ENCODE results near the gene SERPINA12. TPM values are rescaled to one million over a fixed set of nuclear protein-coding genes. Genes with fewer than 3 reads are reported as not detected.

SERPINA12 gene
- polyA plus RNA-seq, 1 donor (not counting 4 experiments of a cell fraction or from before 2014, with no cell fraction given): 0.26 TPM

DNA sequence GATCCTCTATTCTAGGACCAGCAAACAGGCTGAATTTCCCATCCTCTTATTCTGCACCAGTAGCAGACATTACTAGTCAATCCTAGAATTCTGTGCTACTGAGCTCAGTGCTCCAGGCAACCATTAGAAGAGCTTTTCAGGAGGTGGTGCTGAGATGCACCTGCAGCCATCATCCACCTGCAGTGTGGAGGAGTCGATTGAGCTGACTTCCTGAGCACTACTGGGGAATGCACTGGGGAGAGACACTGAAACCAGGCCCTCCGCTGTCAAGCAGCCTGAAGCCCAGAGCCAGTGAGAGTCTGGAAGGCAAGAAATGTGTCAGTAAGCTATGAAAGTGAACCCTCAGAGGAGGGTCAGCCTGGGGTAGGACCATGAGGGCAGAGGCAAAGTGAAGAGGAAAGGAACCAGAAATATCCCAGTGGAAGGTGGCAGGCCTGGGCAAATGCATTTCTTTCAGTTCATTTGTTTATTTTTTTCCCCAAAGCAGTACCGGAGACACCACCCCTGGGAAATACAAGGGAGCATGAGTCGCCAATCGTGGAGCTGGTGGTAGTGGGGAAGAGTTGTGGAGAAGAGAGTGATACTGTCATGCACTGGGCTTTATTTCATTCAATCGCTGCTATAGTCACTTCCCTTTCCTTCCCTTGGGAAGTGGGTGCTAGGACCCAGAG, 28.9 kb upstream of the SERPINA12 start:
- H3K9me1 ChIP-seq (ENCODE audit: control insufficient read depth, extremely low read depth, insufficient read depth, low read length): no peaks in the 10 kb centered on the region
- no peak overlapping the region for H3K9ac ChIP-seq (ENCODE audit: control insufficient read depth, extremely low read depth, insufficient read depth, low read length)
- TF ChIP-seq, protein P1, sequence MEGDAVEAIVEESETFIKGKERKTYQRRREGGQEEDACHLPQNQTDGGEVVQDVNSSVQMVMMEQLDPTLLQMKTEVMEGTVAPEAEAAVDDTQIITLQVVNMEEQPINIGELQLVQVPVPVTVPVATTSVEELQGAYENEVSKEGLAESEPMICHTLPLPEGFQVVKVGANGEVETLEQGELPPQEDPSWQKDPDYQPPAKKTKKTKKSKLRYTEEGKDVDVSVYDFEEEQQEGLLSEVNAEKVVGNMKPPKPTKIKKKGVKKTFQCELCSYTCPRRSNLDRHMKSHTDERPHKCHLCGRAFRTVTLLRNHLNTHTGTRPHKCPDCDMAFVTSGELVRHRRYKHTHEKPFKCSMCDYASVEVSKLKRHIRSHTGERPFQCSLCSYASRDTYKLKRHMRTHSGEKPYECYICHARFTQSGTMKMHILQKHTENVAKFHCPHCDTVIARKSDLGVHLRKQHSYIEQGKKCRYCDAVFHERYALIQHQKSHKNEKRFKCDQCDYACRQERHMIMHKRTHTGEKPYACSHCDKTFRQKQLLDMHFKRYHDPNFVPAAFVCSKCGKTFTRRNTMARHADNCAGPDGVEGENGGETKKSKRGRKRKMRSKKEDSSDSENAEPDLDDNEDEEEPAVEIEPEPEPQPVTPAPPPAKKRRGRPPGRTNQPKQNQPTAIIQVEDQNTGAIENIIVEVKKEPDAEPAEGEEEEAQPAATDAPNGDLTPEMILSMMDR (optimal IDR thresholded peaks at IDR 0.05 in 1 of 3, IDR thresholded peaks at IDR 0.05 in 1 of 3, conservative IDR thresholded peaks at IDR 0.05 in 1 of 3; ENCODE audit: extremely low read depth in 1 of 3, insufficient read depth in 2 of 3, low read length in 3 of 3): no peak
- no peak for TF ChIP-seq EZH2 (IDR thresholded peaks at IDR 0.05; ENCODE audit: low read length)
- H3K4me1 ChIP-seq (ENCODE audit: control insufficient read depth, extremely low read depth, insufficient read depth, low read length): peaks cover 15% of the 10 kb centered on the region
- no peaks in the 10 kb centered on the region for H3K36me3 ChIP-seq (ENCODE audit: control insufficient read depth in 2 of 2, extremely low read depth in 1 of 2, insufficient read depth in 2 of 2, low read length in 2 of 2)
- no peak overlapping the region for H3K4me3 ChIP-seq (ENCODE audit: control insufficient read depth in 2 of 3, extremely low read depth in 1 of 3, insufficient read depth in 2 of 3, low read depth in 1 of 3, low read length in 3 of 3)
- no peak for DNase-seq (ENCODE audit: low read depth, low spot score)
- H2AFZ ChIP-seq (ENCODE audit: control insufficient read depth, low read length): no peak overlapping the region
- no peak overlapping the region for H3K4me2 ChIP-seq (ENCODE audit: control insufficient read depth, extremely low read depth, insufficient read depth, low read depth, low read length)
- no peaks in the 10 kb centered on the region for H3K79me2 ChIP-seq (ENCODE audit: control insufficient read depth, insufficient read depth, low read length)
- dilution Hi-C loops (cut with MboI; ENCODE audit: extremely low pct_ligation_motif_present, low sequenced_read_pairs): no loop called here
- H3K9me3 ChIP-seq (ENCODE audit: control insufficient read depth, low read depth, low read length): no peaks in the 10 kb centered on the region
- FAIRE-seq: no peak
- H3K27me3 ChIP-seq (ENCODE audit: control insufficient read depth, extremely low read depth, insufficient read depth, low read length): no peaks in the 10 kb centered on the region
- H3K27ac ChIP-seq (ENCODE audit: control insufficient read depth, insufficient read depth, low read length): no peak overlapping the region
- no peaks in the 10 kb centered on the region for H4K20me1 ChIP-seq (ENCODE audit: control insufficient read depth, extremely low read depth, insufficient read depth, low read length)

DNA sequence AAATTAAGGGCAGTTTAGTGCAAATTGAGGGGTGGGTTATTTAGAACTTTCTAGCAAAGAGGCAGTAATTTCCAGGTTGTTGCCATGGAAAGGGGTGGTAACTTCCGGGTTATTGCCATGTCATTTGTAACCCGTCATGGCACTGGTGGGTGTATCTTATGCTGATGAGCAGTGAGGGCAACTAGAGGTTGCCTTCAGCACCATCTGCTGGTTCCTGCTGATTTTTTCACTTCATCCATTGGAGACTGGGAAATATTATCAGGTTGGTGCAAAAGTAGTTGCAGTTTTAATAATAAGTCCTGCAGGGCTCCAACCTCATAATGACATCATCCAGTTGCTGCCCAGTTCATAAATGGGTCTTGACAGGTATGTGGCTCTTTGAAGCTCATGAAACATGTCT, 27.6 kb upstream of the SERPINA12 start:
- no peak overlapping the region for H3K27ac ChIP-seq (ENCODE audit: control insufficient read depth, insufficient read depth, low read length)
- FAIRE-seq: no peak
- H4K20me1 ChIP-seq (ENCODE audit: control insufficient read depth, extremely low read depth, insufficient read depth, low read length): no peaks in the 10 kb centered on the region
- no peaks in the 10 kb centered on the region for H3K9me3 ChIP-seq (ENCODE audit: control insufficient read depth, low read depth, low read length)
- dilution Hi-C loops (cut with MboI; ENCODE audit: extremely low pct_ligation_motif_present, low sequenced_read_pairs): no loop called here
- no peak overlapping the region for H3K4me2 ChIP-seq (ENCODE audit: control insufficient read depth, extremely low read depth, insufficient read depth, low read depth, low read length)
- DNase-seq (ENCODE audit: low read depth, low spot score): no peak
- H3K36me3 ChIP-seq (ENCODE audit: control insufficient read depth in 2 of 2, extremely low read depth in 1 of 2, insufficient read depth in 2 of 2, low read length in 2 of 2): no peaks in the 10 kb centered on the region
- H3K79me2 ChIP-seq (ENCODE audit: control insufficient read depth, insufficient read depth, low read length): no peaks in the 10 kb centered on the region
- no peak overlapping the region for H2AFZ ChIP-seq (ENCODE audit: control insufficient read depth, low read length)
- H3K9me1 ChIP-seq (ENCODE audit: control insufficient read depth, extremely low read depth, insufficient read depth, low read length): no peaks in the 10 kb centered on the region
- no peak for TF ChIP-seq EZH2 (IDR thresholded peaks at IDR 0.05; ENCODE audit: low read length)
- TF ChIP-seq, protein P1 (optimal IDR thresholded peaks at IDR 0.05 in 1 of 3, IDR thresholded peaks at IDR 0.05 in 1 of 3, conservative IDR thresholded peaks at IDR 0.05 in 1 of 3; ENCODE audit: extremely low read depth in 1 of 3, insufficient read depth in 2 of 3, low read length in 3 of 3): peak; percentile 24 to 42 (median 25)
- H3K4me3 ChIP-seq (ENCODE audit: control insufficient read depth in 2 of 3, extremely low read depth in 1 of 3, insufficient read depth in 2 of 3, low read depth in 1 of 3, low read length in 3 of 3): no peak overlapping the region
- H3K27me3 ChIP-seq (ENCODE audit: control insufficient read depth, extremely low read depth, insufficient read depth, low read length): no peaks in the 10 kb centered on the region
- peaks cover 1% of the 10 kb centered on the region for H3K4me1 ChIP-seq (ENCODE audit: control insufficient read depth, extremely low read depth, insufficient read depth, low read length)
- H3K9ac ChIP-seq (ENCODE audit: control insufficient read depth, extremely low read depth, insufficient read depth, low read length): no peak overlapping the region

Data from keratinocyte (primary cell).